OCI-LY1 (cell line): Measurements from ENCODE around the gene CDC73.

ENCODE experiments used
- EZH2 ChIP-seq: fragments of 200-600 bp; sonication (generic), shearing (Covaris generic); IDR thresholded peaks from 2 replicates; pipeline ENCODE4 v1.8.0; 2017; ENCODE audit warnings: borderline replicate concordance, mixed run types, mild to moderate bottlenecking, antibody characterized with exemption, low read length, moderate library complexity, mixed read lengths
- TF ChIP-seq, protein P1 (sequence below): fragments of 200-600 bp; sonication (generic), shearing (Covaris generic); IDR thresholded peaks from 2 replicates; pipeline ENCODE4 v1.5.1; 2017; ENCODE audit warnings: mild to moderate bottlenecking, antibody characterized with exemption, low read length, moderate library complexity, mixed read lengths

DNA sequence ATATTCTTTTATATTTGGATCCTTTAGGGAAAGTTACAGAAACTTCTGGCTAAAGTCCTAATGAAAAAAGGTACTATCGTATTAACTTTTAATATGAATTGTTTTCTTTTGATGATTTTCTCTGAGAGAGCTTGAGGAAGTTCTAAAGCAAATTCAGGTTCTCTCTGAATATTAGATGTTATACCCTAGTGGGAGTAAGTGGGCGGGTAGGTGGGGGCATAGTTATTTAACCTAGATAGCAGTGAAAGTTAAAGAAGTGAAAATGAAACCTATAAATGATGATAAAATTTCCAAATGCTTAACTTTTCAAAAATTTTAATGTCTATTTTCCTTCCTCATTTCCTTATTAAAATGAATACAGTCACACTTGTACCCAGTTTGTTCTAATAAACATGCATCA is 90.8 kb downstream of the CDC73 start:
- TF ChIP-seq, protein P1, sequence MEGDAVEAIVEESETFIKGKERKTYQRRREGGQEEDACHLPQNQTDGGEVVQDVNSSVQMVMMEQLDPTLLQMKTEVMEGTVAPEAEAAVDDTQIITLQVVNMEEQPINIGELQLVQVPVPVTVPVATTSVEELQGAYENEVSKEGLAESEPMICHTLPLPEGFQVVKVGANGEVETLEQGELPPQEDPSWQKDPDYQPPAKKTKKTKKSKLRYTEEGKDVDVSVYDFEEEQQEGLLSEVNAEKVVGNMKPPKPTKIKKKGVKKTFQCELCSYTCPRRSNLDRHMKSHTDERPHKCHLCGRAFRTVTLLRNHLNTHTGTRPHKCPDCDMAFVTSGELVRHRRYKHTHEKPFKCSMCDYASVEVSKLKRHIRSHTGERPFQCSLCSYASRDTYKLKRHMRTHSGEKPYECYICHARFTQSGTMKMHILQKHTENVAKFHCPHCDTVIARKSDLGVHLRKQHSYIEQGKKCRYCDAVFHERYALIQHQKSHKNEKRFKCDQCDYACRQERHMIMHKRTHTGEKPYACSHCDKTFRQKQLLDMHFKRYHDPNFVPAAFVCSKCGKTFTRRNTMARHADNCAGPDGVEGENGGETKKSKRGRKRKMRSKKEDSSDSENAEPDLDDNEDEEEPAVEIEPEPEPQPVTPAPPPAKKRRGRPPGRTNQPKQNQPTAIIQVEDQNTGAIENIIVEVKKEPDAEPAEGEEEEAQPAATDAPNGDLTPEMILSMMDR, result no peak
- TF ChIP-seq EZH2, result no peak
